ENCODE measurements around the gene PKP1. TPM values are rescaled to one million over a fixed set of nuclear protein-coding genes. Genes with fewer than 3 reads are reported as not detected.

PKP1 gene
- total RNA-seq, 1 donor from 2014 or later: 2.2 TPM

GRCh38 chr1:201364808-201365105 lies 81.5 kb downstream of the PKP1 start:
- TF ChIP-seq CTCF (IDR thresholded peaks at IDR 0.05): no peak
- Histone ChIP-seq H3K36me3 (no peaks in the 10 kb centered on the region), H3K4me3 (no peak overlapping the region), H3K4me1 (no peaks in the 10 kb centered on the region), H3K27ac (no peak overlapping the region), H3K9me3 (no peaks in the 10 kb centered on the region), H3K27me3 (ENCODE audit: low read depth) (no peaks in the 10 kb centered on the region)
- peak; percentile 7 for DNase-seq
- intact Hi-C loops (cut with DNase I): no loop called here
- no peak for ATAC-seq

GRCh38 chr1:201365251-201365650 lies 81.9 kb downstream of the PKP1 start:
- no peak for DNase-seq
- no peak for TF ChIP-seq CTCF (IDR thresholded peaks at IDR 0.05)
- Histone ChIP-seq H3K36me3 (no peaks in the 10 kb centered on the region), H3K4me1 (no peaks in the 10 kb centered on the region), H3K27me3 (ENCODE audit: low read depth) (no peaks in the 10 kb centered on the region), H3K4me3 (no peak overlapping the region), H3K9me3 (no peaks in the 10 kb centered on the region), H3K27ac (no peak overlapping the region)
- intact Hi-C loops (cut with DNase I): no loop called here
- no peak for ATAC-seq

GRCh38 chr1:201366696-201367095 lies 83.4 kb downstream of the PKP1 start:
- TF ChIP-seq CTCF (IDR thresholded peaks at IDR 0.05): no peak
- ATAC-seq (no peak), DNase-seq (no peak)
- intact Hi-C loops (cut with DNase I): no loop called here
- no peak overlapping the region for H3K4me3 ChIP-seq
- H3K36me3 ChIP-seq: no peaks in the 10 kb centered on the region
- H3K4me1 ChIP-seq: no peaks in the 10 kb centered on the region
- H3K9me3 ChIP-seq: no peaks in the 10 kb centered on the region
- H3K27ac ChIP-seq: no peak overlapping the region
- peaks cover 6% of the 10 kb centered on the region for H3K27me3 ChIP-seq (ENCODE audit: low read depth)

- no peak overlapping the region for H3K4me3 ChIP-seq
- no peak for TF ChIP-seq CTCF (IDR thresholded peaks at IDR 0.05)
- intact Hi-C loops (cut with DNase I): no loop called here
- ATAC-seq: no peak
- DNase-seq: no peak
- H3K27ac ChIP-seq: no peak overlapping the region
- H3K27me3 ChIP-seq (ENCODE audit: low read depth): peaks cover 12% of the 10 kb centered on the region
- no peaks in the 10 kb centered on the region for H3K36me3 ChIP-seq
- no peaks in the 10 kb centered on the region for H3K4me1 ChIP-seq
- H3K9me3 ChIP-seq: no peaks in the 10 kb centered on the region
Observed at GRCh38 chr1:201369209-201369608, 85.9 kb downstream of the PKP1 start.

- intact Hi-C loops (cut with DNase I): no loop called here
- H3K27ac ChIP-seq: no peak overlapping the region
Observed at GRCh38 chr1:201370500-201370899, 87.2 kb downstream of the PKP1 start.

More at GRCh38 chr1:201370500-201370899, 87.2 kb downstream of the PKP1 start:
- Histone ChIP-seq H3K36me3 (no peaks in the 10 kb centered on the region), H3K4me1 (no peaks in the 10 kb centered on the region), H3K27me3 (ENCODE audit: low read depth) (peaks cover 12% of the 10 kb centered on the region), H3K4me3 (no peak overlapping the region), H3K9me3 (no peaks in the 10 kb centered on the region)
- ATAC-seq: no peak
- TF ChIP-seq CTCF (IDR thresholded peaks at IDR 0.05): no peak
- DNase-seq: no peak

All from lower lobe of right lung (tissue), 2 donors.